ENCODE data around the gene LMF2. TPM values are rescaled to one million over a fixed set of nuclear protein-coding genes. Genes with fewer than 3 reads are reported as not detected.

The LMF2 gene
- total and polyA plus RNA-seq, 7 experiments from 2014 or later = 15.0 to 133 (median 114) TPM

DNA sequence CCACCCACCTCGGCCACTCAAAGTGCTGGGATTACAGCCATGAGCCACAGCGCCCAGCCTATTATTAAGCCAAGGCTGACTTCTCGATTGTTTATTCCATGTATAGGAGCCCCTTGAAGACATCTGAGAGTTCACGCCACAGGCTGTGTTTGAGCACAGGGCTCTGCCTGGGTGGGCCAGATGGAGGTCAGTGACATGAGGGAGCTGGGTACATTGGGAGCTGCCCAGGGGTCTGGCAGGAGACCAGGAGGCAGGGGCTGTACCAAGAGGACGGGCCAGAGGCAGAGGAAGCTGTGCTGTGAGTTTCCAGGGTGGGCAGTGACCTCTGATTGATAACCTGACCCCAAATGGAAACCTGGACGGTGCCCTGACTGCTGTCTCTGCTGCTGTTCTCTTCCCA is 5.4 kb downstream of the LMF2 start:
- no peaks in the 10 kb centered on the region for H3K27me3 ChIP-seq (ENCODE audit: control insufficient read depth in 2 of 2, insufficient read depth in 2 of 2, low read length in 2 of 2)
- H3K4me3 ChIP-seq (ENCODE audit: low read length) = no peak overlapping the region
- H3K4me1 ChIP-seq (ENCODE audit: control insufficient read depth in 2 of 2, insufficient read depth in 2 of 2, low read length in 2 of 2) = peaks cover 10 to 16% of the 10 kb centered on the region in 2 donors
- peaks cover 0 to 3% (median 0%) of the 10 kb centered on the region in 5 donors for H3K36me3 Mint-ChIP-seq
- DNase-seq (no peak), ATAC-seq (no peak)
- H3K27me3 Mint-ChIP-seq = peaks cover 0 to 5% (median 0%) of the 10 kb centered on the region in 5 donors
- H3K36me3 ChIP-seq (ENCODE audit: control insufficient read depth in 2 of 3, insufficient read depth in 3 of 3, low read length in 3 of 3) = peaks cover 0 to 34% (median 7%) of the 10 kb centered on the region in 3 experiments
- H3K9me3 ChIP-seq (ENCODE audit: control insufficient read depth in 2 of 3, low read length in 3 of 3) = no peaks in the 10 kb centered on the region
- CTCF ChIA-PET = interaction anchor here (0.5 kb wide), 1 partner anchor 121 kb away, joined by 3 read pairs; no protein-coding TSS in a partner anchor
- H3K27ac ChIP-seq (ENCODE audit: low read depth, low read length) = no peak overlapping the region
- H3K4me1 Mint-ChIP-seq = peaks cover 4 to 16% (median 7%) of the 10 kb centered on the region in 7 donors
- H3K4me3 Mint-ChIP-seq = no peak overlapping the region
- H3K27ac Mint-ChIP-seq = no peak overlapping the region
- no peaks in the 10 kb centered on the region for H3K9me3 Mint-ChIP-seq
- intact Hi-C loops (cut with micrococcal nuclease) = loop anchor here in 1 of 2 donors (10.0 kb wide), 1 partner anchor 227 kb away; the partner anchor contains the start of gene MAPK11
- POLR2A ChIA-PET = interaction anchor here (1.4 kb wide), 1 partner anchor 31 kb away, joined by 3 read pairs; no protein-coding TSS in a partner anchor

GRCh38 chr22:50500452-50500851 is 7.0 kb downstream of the LMF2 start:
- Mint-ChIP-seq H3K4me3 (no peak overlapping the region), H3K36me3 (peaks cover 0 to 3% (median 0%) of the 10 kb centered on the region in 5 donors), H3K9me3 (no peaks in the 10 kb centered on the region), H3K27ac (no peak overlapping the region), H3K4me1 (peaks cover 3 to 10% (median 9%) of the 10 kb centered on the region in 7 donors), H3K27me3 (peaks cover 0 to 5% (median 0%) of the 10 kb centered on the region in 5 donors)
- H3K4me3 ChIP-seq (ENCODE audit: low read length) = no peak overlapping the region
- no peaks in the 10 kb centered on the region for H3K9me3 ChIP-seq (ENCODE audit: control insufficient read depth in 2 of 3, low read length in 3 of 3)
- H3K27ac ChIP-seq (ENCODE audit: low read depth, low read length) = no peak overlapping the region
- no peaks in the 10 kb centered on the region for H3K27me3 ChIP-seq (ENCODE audit: control insufficient read depth in 2 of 2, insufficient read depth in 2 of 2, low read length in 2 of 2)
- H3K36me3 ChIP-seq (ENCODE audit: control insufficient read depth in 2 of 3, insufficient read depth in 3 of 3, low read length in 3 of 3) = peaks cover 0 to 26% (median 6%) of the 10 kb centered on the region in 3 experiments
- intact Hi-C loops (cut with micrococcal nuclease) = loop anchor here in 1 of 2 donors (10.0 kb wide), 1 partner anchor 226 kb away; the partner anchor contains the start of gene MAPK11
- no peak for DNase-seq
- ATAC-seq = no peak
- H3K4me1 ChIP-seq (ENCODE audit: control insufficient read depth in 2 of 2, insufficient read depth in 2 of 2, low read length in 2 of 2) = no peaks in the 10 kb centered on the region
- CTCF ChIA-PET = interaction anchor here (1.4 kb wide), 1 partner anchor 25 kb away, joined by 7 read pairs; the partner anchor contains the start of gene SCO2
- POLR2A ChIA-PET = interaction anchor here (0.9 kb wide), 1 partner anchor 25 kb away, joined by 3 read pairs; the partner anchor contains the start of gene SCO2

DNA sequence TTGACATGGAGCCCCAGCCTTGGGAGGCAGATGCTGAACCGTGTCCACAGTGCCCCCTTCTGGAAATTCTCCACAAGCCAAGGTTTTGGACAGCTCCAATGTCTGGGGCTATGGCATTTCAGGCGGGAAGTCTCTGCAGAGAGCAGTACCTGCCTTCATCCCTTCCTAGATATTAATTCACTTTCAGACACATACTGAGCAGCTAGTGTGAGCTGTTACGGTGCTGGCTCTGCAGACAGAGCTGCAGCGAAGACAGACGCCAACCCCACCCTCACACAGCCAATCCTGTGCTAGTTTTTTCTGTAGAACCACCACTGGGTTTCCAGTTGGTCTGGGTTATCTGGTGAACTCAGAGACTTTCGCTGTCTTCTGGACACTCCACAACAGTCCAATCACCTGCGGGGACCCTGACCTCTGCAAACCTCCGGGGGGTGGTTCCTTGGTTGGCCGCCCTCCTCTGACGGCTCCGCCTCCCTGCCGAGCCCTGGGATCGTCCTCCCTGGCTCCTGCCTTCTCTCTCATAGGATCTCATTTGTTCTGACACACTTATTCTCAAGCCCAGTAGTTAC is 9.1 kb downstream of the LMF2 start:
- Mint-ChIP-seq H3K36me3 (peaks cover 0 to 3% (median 0%) of the 10 kb centered on the region in 5 donors), H3K4me3 (no peak overlapping the region), H3K4me1 (peaks cover 3 to 10% (median 9%) of the 10 kb centered on the region in 7 donors), H3K27ac (no peak overlapping the region), H3K9me3 (no peaks in the 10 kb centered on the region), H3K27me3 (peaks cover 0 to 5% (median 0%) of the 10 kb centered on the region in 5 donors)
- ATAC-seq (peak; percentile 92), DNase-seq (peak in 8 of 9 donors; percentile 60 to 76 (median 70))
- CTCF ChIA-PET = interaction anchor here (0.5 to 2.4 kb wide), 24 partner anchors 10 to 259 kb away, joined by 3 to 16 read pairs (median 4); partner anchors contain the start of genes LMF2, NCAPH2 and SCO2
- peaks cover 0 to 13% (median 0%) of the 10 kb centered on the region in 3 experiments for H3K36me3 ChIP-seq (ENCODE audit: control insufficient read depth in 2 of 3, insufficient read depth in 3 of 3, low read length in 3 of 3)
- H3K27me3 ChIP-seq (ENCODE audit: control insufficient read depth in 2 of 2, insufficient read depth in 2 of 2, low read length in 2 of 2) = no peaks in the 10 kb centered on the region
- POLR2A ChIA-PET = interaction anchor here (0.5 to 2.1 kb wide), 11 partner anchors 15 to 155 kb away, joined by 3 to 10 read pairs (median 3); partner anchors contain the start of genes PPP6R2 and SCO2
- no peaks in the 10 kb centered on the region for H3K4me1 ChIP-seq (ENCODE audit: control insufficient read depth in 2 of 2, insufficient read depth in 2 of 2, low read length in 2 of 2)
- intact Hi-C loops (cut with micrococcal nuclease) = loop anchor here (1.0 to 10.0 kb wide), 11 partner anchors 28 to 257 kb away; no protein-coding TSS in a partner anchor
- H3K27ac ChIP-seq (ENCODE audit: low read depth, low read length) = no peak overlapping the region
- H3K4me3 ChIP-seq (ENCODE audit: low read length) = no peak overlapping the region
- H3K9me3 ChIP-seq (ENCODE audit: control insufficient read depth in 2 of 3, low read length in 3 of 3) = no peaks in the 10 kb centered on the region

GRCh38 chr22:50497093-50497492 is 10.4 kb downstream of the LMF2 start:
- ChIA-PET CTCF (interaction anchor here (0.6 to 2.4 kb wide), 15 partner anchors 11 to 619 kb away, joined by 3 to 16 read pairs (median 4); partner anchors contain the start of genes LMF2, NCAPH2 and SCO2), POLR2A (interaction anchor here (0.7 to 2.1 kb wide), 7 partner anchors 9 to 245 kb away, joined by 3 to 10 read pairs (median 5); partner anchors contain the start of genes LMF2, NCAPH2 and SCO2)
- H3K27me3 ChIP-seq (ENCODE audit: control insufficient read depth in 2 of 2, insufficient read depth in 2 of 2, low read length in 2 of 2) = no peaks in the 10 kb centered on the region
- H3K4me3 ChIP-seq (ENCODE audit: low read length) = no peak overlapping the region
- Mint-ChIP-seq H3K4me1 (peaks cover 3 to 10% (median 9%) of the 10 kb centered on the region in 7 donors), H3K27ac (no peak overlapping the region), H3K27me3 (peaks cover 0 to 5% (median 0%) of the 10 kb centered on the region in 5 donors), H3K36me3 (peaks cover 0 to 3% (median 0%) of the 10 kb centered on the region in 5 donors), H3K4me3 (no peak overlapping the region), H3K9me3 (no peaks in the 10 kb centered on the region)
- ATAC-seq (no peak), DNase-seq (no peak)
- intact Hi-C loops (cut with micrococcal nuclease) = loop anchor here (5.0 to 10.0 kb wide), 3 partner anchors 40 to 195 kb away; no protein-coding TSS in a partner anchor
- peaks cover 0 to under 1% (median 0%) of the 10 kb centered on the region in 3 experiments for H3K36me3 ChIP-seq (ENCODE audit: control insufficient read depth in 2 of 3, insufficient read depth in 3 of 3, low read length in 3 of 3)
- H3K4me1 ChIP-seq (ENCODE audit: control insufficient read depth in 2 of 2, insufficient read depth in 2 of 2, low read length in 2 of 2) = no peaks in the 10 kb centered on the region
- no peaks in the 10 kb centered on the region for H3K9me3 ChIP-seq (ENCODE audit: control insufficient read depth in 2 of 3, low read length in 3 of 3)
- no peak overlapping the region for H3K27ac ChIP-seq (ENCODE audit: low read depth, low read length)

DNA sequence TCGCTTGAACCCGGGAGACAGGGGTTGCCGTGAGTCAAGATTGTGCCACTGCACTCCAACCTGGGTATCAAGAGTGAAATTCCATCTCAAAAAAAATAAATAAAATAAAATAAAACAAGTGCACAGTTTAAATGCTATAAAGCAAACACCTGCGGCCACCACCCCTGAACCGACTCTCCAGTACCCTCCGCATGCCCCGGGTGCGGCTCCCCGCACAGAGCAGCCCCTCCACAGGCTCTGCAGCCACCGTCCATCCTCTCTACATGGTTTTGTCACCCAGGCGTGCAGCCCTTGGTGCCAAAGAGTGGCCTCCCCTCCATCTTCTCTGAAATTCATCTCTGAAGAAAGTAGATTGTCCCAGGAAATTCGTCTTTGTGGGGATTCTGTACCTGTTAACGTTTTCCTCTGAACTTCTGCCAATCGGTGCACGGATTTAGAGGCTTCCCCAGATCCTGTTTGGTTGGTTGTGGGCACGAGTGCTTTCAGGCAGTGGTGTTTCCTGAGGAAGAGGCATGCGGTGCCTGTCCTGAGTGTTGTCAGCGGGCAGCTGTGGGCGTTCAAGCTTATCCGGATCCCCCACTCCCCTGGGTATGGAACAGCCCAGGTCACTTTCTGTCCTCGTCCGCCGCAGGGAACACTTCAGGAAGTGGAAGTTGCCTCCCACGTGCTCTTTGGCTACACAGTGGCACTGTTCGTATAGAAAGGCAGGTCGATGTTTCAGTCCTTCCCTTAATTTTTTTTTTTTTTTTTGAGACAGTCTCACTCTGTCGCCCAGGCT is 16.8 kb downstream of the LMF2 start:
- Mint-ChIP-seq H3K9me3 (no peaks in the 10 kb centered on the region), H3K27me3 (peaks cover 0 to 5% (median 0%) of the 10 kb centered on the region in 5 donors), H3K36me3 (no peaks in the 10 kb centered on the region), H3K4me1 (peaks cover 6 to 12% (median 8%) of the 10 kb centered on the region in 7 donors), H3K4me3 (peak overlapping the region; percentile 16 to 73 (median 59)), H3K27ac (peak overlapping the region in 3 of 9 donors; percentile 39 to 72 (median 40))
- Histone ChIP-seq H3K36me3 (ENCODE audit: control insufficient read depth in 2 of 3, insufficient read depth in 3 of 3, low read length in 3 of 3) (no peaks in the 10 kb centered on the region), H3K4me1 (ENCODE audit: control insufficient read depth in 2 of 2, insufficient read depth in 2 of 2, low read length in 2 of 2) (peaks cover 0 to 6% of the 10 kb centered on the region in 2 donors), H3K9me3 (ENCODE audit: control insufficient read depth in 2 of 3, low read length in 3 of 3) (no peaks in the 10 kb centered on the region), H3K27ac (ENCODE audit: low read depth, low read length) (no peak overlapping the region), H3K27me3 (ENCODE audit: control insufficient read depth in 2 of 2, insufficient read depth in 2 of 2, low read length in 2 of 2) (no peaks in the 10 kb centered on the region), H3K4me3 (ENCODE audit: low read length) (no peak overlapping the region)
- peak; percentile 22 for ATAC-seq
- intact Hi-C loops (cut with micrococcal nuclease) = loop anchor here in 1 of 2 donors (10.0 kb wide), 1 partner anchor 46 kb away; no protein-coding TSS in a partner anchor
- ChIA-PET POLR2A (interaction anchor here (0.6 to 1.4 kb wide), 2 partner anchors 17 to 66 kb away, joined by 3 to 4 read pairs; partner anchors contain the start of genes LMF2 and NCAPH2), CTCF (interaction anchor here (0.6 kb wide), 1 partner anchor 264 kb away, joined by 3 read pairs; no protein-coding TSS in a partner anchor)
- DNase-seq = no peak

Measured in naive thymus-derived CD4-positive, alpha-beta T cell (primary cell).